Upper lobe of right lung (tissue), 1 donor: ENCODE measurements around the gene STON2. TPM values are rescaled to one million over a fixed set of nuclear protein-coding genes. Genes with fewer than 3 reads are reported as not detected.
A peak's percentile ranks its signal among the peaks of the same experiment; 100 is the strongest.

ENCODE experiments used
- ATAC-seq: fragments of 200-7000 bp; cut with Tn5 transposase; one replicate; pipeline ENCODE4 v1.9.1; 2020; ENCODE audit warnings: mild to moderate bottlenecking, moderate library complexity
- DNase-seq: peaks from one replicate; pipeline ENCODE4 v3.0.0-alpha.2; 2020
- H3K27ac ChIP-seq: fragments of 200-600 bp; one replicate; pipeline ENCODE4 v1.8.0; 2022
- H3K27me3 ChIP-seq: fragments of 200-600 bp; one replicate; pipeline ENCODE4 v1.8.0; 2022; ENCODE audit warnings: mild to moderate bottlenecking
- H3K36me3 ChIP-seq: fragments of 200-600 bp; one replicate; pipeline ENCODE4 v1.8.0; 2022
- H3K4me1 ChIP-seq: fragments of 200-600 bp; one replicate; pipeline ENCODE4 v1.8.0; 2022
- H3K4me3 ChIP-seq: fragments of 200-600 bp; one replicate; pipeline ENCODE4 v1.8.0; 2022; ENCODE audit warnings: mild to moderate bottlenecking
- H3K9me3 ChIP-seq: fragments of 200-600 bp; one replicate; pipeline ENCODE4 v1.8.0; 2022
- CTCF ChIP-seq: fragments of 200-600 bp; IDR thresholded peaks from one replicate; pipeline ENCODE4 v1.8.0; 2022; ENCODE audit warnings: antibody characterized with exemption
- intact Hi-C: fragments of 100-400 bp; cut with DNase I; formaldehyde crosslinking; loops from one replicate; pipeline ENCODE4 v1.11.0; 2022
- total RNA-seq: library from RNA; stranded (reverse); fragmentation: NEBNext Ultra II Directional; extraction: Animal tissue kit (Norgen Biotek cat#: 25700); gene quantifications from one replicate; pipeline ENCODE4 v1.2.1, GENCODE V29; 2021
- donor health status: DM: no; HTN: yes; CAD: no; lungs with severe emphysema.

STON2 gene
- total RNA-seq, 1 donor from 2014 or later = 47.7 TPM

GRCh38 chr14:81310606-81311005 lies 89.5 kb downstream of the STON2 start:
- no peak overlapping the region for H3K4me3 ChIP-seq
- no peaks in the 10 kb centered on the region for H3K9me3 ChIP-seq
- no peak overlapping the region for H3K27ac ChIP-seq
- H3K36me3 ChIP-seq = no peaks in the 10 kb centered on the region
- intact Hi-C loops = no loop called here
- no peak for TF ChIP-seq CTCF
- H3K4me1 ChIP-seq = peaks cover 15% of the 10 kb centered on the region
- ATAC-seq (no peak), DNase-seq (no peak)
- no peaks in the 10 kb centered on the region for H3K27me3 ChIP-seq

- intact Hi-C loops = no loop called here
- Histone ChIP-seq H3K4me3 (no peak overlapping the region), H3K36me3 (no peaks in the 10 kb centered on the region), H3K4me1 (peaks cover 15% of the 10 kb centered on the region), H3K27ac (no peak overlapping the region), H3K27me3 (no peaks in the 10 kb centered on the region), H3K9me3 (no peaks in the 10 kb centered on the region)
- no peak for ATAC-seq
- no peak for DNase-seq
- no peak for TF ChIP-seq CTCF
These were observed 90.6 kb downstream of the STON2 start for GRCh38 chr14:81309511-81309910.

GRCh38 chr14:81305743-81306142 lies 94.4 kb downstream of the STON2 start:
- ATAC-seq (no peak), DNase-seq (no peak)
- H3K4me1 ChIP-seq = peaks cover 5% of the 10 kb centered on the region
- H3K27ac ChIP-seq = no peak overlapping the region
- no peaks in the 10 kb centered on the region for H3K27me3 ChIP-seq
- no peaks in the 10 kb centered on the region for H3K36me3 ChIP-seq
- TF ChIP-seq CTCF = no peak
- H3K9me3 ChIP-seq = no peaks in the 10 kb centered on the region
- intact Hi-C loops = no loop called here
- no peak overlapping the region for H3K4me3 ChIP-seq

- no peak overlapping the region for H3K4me3 ChIP-seq
- H3K36me3 ChIP-seq = no peaks in the 10 kb centered on the region
- no peak for TF ChIP-seq CTCF
- no peaks in the 10 kb centered on the region for H3K9me3 ChIP-seq
- intact Hi-C loops = no loop called here
- H3K4me1 ChIP-seq = peaks cover 5% of the 10 kb centered on the region
- ATAC-seq (no peak), DNase-seq (no peak)
- H3K27me3 ChIP-seq = no peaks in the 10 kb centered on the region
- H3K27ac ChIP-seq = no peak overlapping the region
These were observed 95.1 kb downstream of the STON2 start for GRCh38 chr14:81305065-81305464.

- intact Hi-C loops = no loop called here
- no peak overlapping the region for H3K4me3 ChIP-seq
- no peaks in the 10 kb centered on the region for H3K9me3 ChIP-seq
- peaks cover 5% of the 10 kb centered on the region for H3K4me1 ChIP-seq
- H3K27ac ChIP-seq = no peak overlapping the region
- DNase-seq (peak; percentile 74), ATAC-seq (peak; percentile 92)
- H3K36me3 ChIP-seq = no peaks in the 10 kb centered on the region
- TF ChIP-seq CTCF = no peak
- no peaks in the 10 kb centered on the region for H3K27me3 ChIP-seq
These were observed 96.7 kb downstream of the STON2 start for GRCh38 chr14:81303258-81303935.

- no peak for TF ChIP-seq CTCF
- intact Hi-C loops = no loop called here
- peak overlapping the region; percentile 24 for H3K27ac ChIP-seq
These were observed 97.5 kb downstream of the STON2 start for GRCh38 chr14:81302638-81303037.

More at GRCh38 chr14:81302638-81303037, 97.5 kb downstream of the STON2 start:
- Histone ChIP-seq H3K4me1 (peaks cover 5% of the 10 kb centered on the region), H3K27me3 (no peaks in the 10 kb centered on the region), H3K9me3 (no peaks in the 10 kb centered on the region), H3K36me3 (no peaks in the 10 kb centered on the region), H3K4me3 (no peak overlapping the region)
- DNase-seq = no peak
- no peak for ATAC-seq
